Body of pancreas (tissue), 4 donors: ENCODE measurements around the gene SH3PXD2A.

ENCODE experiments used
- POLR2A ChIP-seq, 3 donors: fragments of 450-650 bp; IDR thresholded peaks; one replicate each; pipeline ENCODE4 v1.6.1; 2016; ENCODE audit warnings: antibody characterized with exemption in 3 of 3, mild to moderate bottlenecking in 2 of 3
- TF ChIP-seq, protein P1 (sequence below), 7 experiments: fragments of 450-650 bp in 4 of 7; fragments of 200-600 bp in 3 of 7; sonication (generic) in 3 of 7; IDR thresholded peaks; one replicate each; pipeline ENCODE4 v1.5.1; 2016 to 2019; ENCODE audit warnings: antibody characterized with exemption in 7 of 7

DNA sequence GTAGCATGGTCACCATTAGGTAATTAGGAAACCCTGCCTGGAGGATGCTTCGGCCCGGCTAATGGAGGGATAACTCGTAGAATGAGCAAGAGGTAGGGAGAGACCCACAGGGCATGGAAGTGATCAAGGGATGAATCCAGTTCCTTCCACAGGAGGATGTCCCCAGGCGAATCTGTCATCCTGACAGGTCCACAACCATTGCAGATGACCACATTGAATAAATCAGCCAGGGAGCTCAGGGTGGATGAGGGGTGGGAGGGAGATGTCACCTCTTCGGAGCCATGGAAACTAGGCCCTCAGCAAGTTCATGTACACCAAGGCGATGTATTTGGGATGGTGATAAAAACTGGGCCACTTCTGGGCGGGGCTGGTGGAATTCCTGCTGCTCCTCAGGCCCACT is 28.5 kb downstream of the SH3PXD2A start:
- TF ChIP-seq, protein P1, sequence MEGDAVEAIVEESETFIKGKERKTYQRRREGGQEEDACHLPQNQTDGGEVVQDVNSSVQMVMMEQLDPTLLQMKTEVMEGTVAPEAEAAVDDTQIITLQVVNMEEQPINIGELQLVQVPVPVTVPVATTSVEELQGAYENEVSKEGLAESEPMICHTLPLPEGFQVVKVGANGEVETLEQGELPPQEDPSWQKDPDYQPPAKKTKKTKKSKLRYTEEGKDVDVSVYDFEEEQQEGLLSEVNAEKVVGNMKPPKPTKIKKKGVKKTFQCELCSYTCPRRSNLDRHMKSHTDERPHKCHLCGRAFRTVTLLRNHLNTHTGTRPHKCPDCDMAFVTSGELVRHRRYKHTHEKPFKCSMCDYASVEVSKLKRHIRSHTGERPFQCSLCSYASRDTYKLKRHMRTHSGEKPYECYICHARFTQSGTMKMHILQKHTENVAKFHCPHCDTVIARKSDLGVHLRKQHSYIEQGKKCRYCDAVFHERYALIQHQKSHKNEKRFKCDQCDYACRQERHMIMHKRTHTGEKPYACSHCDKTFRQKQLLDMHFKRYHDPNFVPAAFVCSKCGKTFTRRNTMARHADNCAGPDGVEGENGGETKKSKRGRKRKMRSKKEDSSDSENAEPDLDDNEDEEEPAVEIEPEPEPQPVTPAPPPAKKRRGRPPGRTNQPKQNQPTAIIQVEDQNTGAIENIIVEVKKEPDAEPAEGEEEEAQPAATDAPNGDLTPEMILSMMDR (IDR thresholded peaks at IDR 0.05), result no peak
- no peak for TF ChIP-seq POLR2A (IDR thresholded peaks at IDR 0.05)
